A549 (cell line): ENCODE results near the gene PRKD1.

Source experiments
- CHD2 ChIP-seq: fragments of 150-350 bp; IDR thresholded peaks from 2 replicates; pipeline ENCODE4 v1.6.1; 2014; ENCODE audit warnings: low read length; ENCODE audit not compliant: partially characterized antibody
- HDAC2 ChIP-seq: fragments of 200-600 bp; sonication (generic); IDR thresholded peaks from 2 replicates; pipeline ENCODE4 v1.6.1; 2016
- POLR2A ChIP-seq: IDR thresholded peaks from 2 replicates; pipeline ENCODE4 v1.6.1; 2012; ENCODE audit warnings: mild to moderate bottlenecking, low read length
- RAD21 ChIP-seq, 2 experiments: fragments of >200 bp in 1 of 2; sonication (Bioruptor Twin) in 1 of 2; formaldehyde crosslinking in 1 of 2; IDR thresholded peaks in 1 of 2; conservative IDR thresholded peaks in 1 of 2; 2 replicates in 1 of 2; 3 replicates in 1 of 2; pipeline ENCODE4 v1.6.1; 2012 to 2018; ENCODE audit warnings: inconsistent platforms in 1 of 2
- SREBF2 ChIP-seq: fragments of 450-650 bp; IDR thresholded peaks from 2 replicates; pipeline ENCODE4 v1.6.1; 2014; ENCODE audit warnings: mild to moderate bottlenecking, moderate library complexity
- TF ChIP-seq, protein P1 (sequence below): fragments of >200 bp; sonication (Bioruptor Twin); formaldehyde crosslinking; IDR thresholded peaks from 3 replicates; pipeline ENCODE4 v1.5.1; 2016
- TF ChIP-seq, protein P2 (sequence below): IDR thresholded peaks from 2 replicates; pipeline ENCODE4 v1.6.1; 2012

DNA sequence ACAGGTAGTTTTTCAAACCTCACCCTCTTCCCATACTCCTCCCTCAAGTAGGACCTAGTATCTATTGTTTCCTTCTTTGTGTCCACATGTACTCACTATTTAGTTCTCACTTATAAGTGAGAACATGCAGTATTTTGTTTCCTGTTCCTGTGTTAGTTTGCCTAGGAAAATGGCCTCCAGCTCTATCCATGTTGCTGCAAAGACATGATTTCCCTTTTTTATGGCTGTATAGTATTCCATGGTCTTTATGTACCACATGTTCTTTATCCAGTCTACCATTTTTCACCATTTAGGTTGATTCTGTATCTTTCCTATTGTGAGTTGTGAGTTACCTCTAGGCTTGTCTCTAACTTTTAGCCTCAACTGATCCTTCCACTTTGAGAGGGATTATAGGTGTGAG lies 310.7 kb downstream of the PRKD1 start:
- TF ChIP-seq, protein P1, sequence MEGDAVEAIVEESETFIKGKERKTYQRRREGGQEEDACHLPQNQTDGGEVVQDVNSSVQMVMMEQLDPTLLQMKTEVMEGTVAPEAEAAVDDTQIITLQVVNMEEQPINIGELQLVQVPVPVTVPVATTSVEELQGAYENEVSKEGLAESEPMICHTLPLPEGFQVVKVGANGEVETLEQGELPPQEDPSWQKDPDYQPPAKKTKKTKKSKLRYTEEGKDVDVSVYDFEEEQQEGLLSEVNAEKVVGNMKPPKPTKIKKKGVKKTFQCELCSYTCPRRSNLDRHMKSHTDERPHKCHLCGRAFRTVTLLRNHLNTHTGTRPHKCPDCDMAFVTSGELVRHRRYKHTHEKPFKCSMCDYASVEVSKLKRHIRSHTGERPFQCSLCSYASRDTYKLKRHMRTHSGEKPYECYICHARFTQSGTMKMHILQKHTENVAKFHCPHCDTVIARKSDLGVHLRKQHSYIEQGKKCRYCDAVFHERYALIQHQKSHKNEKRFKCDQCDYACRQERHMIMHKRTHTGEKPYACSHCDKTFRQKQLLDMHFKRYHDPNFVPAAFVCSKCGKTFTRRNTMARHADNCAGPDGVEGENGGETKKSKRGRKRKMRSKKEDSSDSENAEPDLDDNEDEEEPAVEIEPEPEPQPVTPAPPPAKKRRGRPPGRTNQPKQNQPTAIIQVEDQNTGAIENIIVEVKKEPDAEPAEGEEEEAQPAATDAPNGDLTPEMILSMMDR, result no peak
- TF ChIP-seq SREBF2 (no peak), POLR2A (no peak), CHD2 (no peak), HDAC2 (no peak), RAD21 (conservative IDR thresholded peaks at IDR 0.05 in 1 of 2, IDR thresholded peaks at IDR 0.05 in 1 of 2) (no peak)
- TF ChIP-seq, protein P2, sequence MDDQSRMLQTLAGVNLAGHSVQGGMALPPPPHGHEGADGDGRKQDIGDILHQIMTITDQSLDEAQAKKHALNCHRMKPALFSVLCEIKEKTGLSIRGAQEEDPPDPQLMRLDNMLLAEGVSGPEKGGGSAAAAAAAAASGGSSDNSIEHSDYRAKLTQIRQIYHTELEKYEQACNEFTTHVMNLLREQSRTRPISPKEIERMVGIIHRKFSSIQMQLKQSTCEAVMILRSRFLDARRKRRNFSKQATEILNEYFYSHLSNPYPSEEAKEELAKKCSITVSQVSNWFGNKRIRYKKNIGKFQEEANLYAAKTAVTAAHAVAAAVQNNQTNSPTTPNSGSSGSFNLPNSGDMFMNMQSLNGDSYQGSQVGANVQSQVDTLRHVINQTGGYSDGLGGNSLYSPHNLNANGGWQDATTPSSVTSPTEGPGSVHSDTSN, result no peak
